GM18505 (cell line): ENCODE measurements around the gene HNRNPLL.

Experiments
- ATAC-seq: cut with Tn5 transposase; IDR thresholded peaks from one replicate; pipeline ENCODE4 v1.9.1; 2021; ENCODE audit not compliant: unreplicated experiment
- POLR2A ChIP-seq: IDR thresholded peaks from 4 replicates; pipeline ENCODE4 v1.6.1; 2011; ENCODE audit warnings: borderline replicate concordance; ENCODE audit not compliant: insufficient read depth, insufficient read length; ENCODE audit errors: extremely low read depth

The HNRNPLL gene

DNA sequence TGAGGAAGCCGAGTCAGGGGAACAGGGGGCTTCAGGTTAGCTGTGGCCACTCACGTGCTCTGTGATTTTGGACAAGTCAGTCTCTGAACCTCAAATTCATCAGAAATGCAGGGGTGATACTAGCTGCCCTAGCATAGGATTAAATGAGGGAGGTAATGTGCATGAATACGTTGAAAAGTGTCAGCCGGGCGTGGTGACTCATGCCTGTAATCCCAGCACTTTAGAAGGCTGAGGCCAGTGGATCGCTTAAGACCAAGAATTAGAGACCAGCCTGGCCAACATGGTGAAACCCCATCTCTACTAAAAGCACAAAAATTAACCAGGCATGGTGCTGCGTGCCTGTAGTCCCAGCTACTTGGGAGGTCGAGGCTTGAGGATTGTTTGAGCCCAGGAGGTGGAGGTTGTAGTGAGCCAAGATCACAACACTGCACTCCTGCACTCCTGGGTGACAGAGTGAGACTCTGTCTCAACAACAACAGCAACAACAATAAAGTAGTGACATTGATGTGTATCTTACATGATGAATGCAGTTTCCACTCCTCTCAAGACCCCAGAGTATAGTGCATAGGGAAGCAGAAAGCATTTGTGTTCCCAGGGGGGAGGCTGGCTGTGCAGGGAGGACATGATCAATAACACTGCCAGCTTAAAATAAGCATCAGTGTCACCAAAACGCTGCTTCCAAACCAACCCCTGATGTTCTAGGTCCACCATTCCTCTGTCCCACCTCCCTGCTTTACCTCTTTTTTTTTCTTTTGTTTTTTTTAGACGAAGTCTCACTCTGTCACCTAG is 68.8 kb downstream of the HNRNPLL start:
- no peak for ATAC-seq
- TF ChIP-seq POLR2A, result no peak

DNA sequence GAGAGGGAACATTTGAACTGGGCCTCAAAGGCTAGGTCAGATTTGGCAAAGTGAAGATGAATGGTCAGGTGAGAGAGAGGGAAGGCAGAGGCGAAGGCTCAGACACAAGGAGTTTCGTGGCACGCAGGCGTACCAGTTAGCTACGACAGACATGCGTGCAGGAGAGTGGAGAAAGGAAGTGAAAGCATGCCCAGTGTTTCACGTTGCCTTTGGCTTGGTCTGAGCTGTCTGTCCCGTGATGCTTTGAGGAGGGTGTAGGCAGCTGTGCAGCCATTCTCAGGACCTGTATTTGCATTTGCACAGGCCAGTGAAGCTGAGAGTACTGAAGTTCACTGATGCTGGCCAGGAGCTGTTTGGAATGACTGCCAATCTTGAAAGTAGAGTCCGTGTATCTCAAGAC is 69.5 kb downstream of the HNRNPLL start:
- peak; percentile 94 for ATAC-seq
- no peak for TF ChIP-seq POLR2A

DNA sequence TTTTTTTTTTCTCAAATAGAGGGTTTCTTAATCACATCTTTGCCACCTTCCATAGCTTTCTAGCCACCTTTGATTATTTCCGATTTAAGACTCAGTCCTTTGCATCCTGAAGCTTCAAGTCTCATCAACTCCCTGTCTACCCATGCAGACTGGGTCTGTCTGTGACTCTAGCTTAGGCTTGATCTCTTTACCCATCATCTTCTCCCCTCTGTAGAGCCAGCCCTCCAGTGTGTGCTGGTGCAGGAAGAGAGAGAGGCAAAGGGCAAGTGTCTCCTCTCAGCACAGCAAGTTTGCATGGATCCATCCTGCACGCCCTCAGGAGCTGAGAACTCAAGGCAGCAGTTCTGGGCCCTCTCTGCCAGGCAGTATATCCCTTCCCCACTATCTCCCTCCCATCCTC is 70.4 kb downstream of the HNRNPLL start:
- no peak for ATAC-seq

DNA sequence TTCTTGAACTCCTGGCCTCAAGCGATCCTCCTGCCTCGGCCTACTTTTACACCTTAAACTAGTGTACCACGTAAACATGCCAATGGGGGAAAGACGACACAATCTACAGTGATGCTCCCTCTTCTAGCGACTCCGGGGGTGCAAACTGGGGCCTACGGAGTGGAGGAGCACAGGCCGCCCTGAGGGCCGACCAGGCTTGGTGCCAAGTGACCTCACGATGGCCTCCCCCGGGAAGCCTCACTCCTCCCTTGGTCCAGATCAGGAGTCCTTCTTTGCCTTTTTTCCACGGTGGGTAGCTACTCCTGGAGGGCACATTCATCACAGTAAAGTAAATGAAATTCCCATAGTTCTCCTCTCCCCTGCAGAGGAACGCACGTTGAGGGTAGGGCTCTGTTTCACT is 73.5 kb downstream of the HNRNPLL start:
- ATAC-seq, result no peak
- no peak for TF ChIP-seq POLR2A

More for the DNA sequence above, 70.4 kb downstream of the HNRNPLL start:
- no peak for TF ChIP-seq POLR2A

DNA sequence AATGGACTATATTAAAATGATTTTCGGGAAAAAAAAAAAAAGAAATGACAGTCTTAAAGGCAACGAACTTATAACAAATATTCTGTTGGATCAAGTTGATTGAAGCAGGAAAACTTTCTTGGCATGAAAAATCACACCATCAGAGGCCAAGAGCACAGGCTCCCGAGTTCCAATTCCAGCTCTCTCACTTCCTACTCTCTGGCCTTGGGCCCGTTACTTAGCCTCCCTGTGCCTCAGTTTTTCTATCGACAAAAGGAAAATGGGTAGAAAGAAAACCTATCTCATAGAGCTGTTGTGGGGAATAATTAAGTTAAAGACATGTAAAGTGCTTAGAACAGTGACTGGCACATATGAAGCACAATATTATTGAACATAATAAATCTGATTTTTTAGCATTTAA is 74.2 kb downstream of the HNRNPLL start:
- TF ChIP-seq POLR2A, result no peak
- ATAC-seq, result no peak

DNA sequence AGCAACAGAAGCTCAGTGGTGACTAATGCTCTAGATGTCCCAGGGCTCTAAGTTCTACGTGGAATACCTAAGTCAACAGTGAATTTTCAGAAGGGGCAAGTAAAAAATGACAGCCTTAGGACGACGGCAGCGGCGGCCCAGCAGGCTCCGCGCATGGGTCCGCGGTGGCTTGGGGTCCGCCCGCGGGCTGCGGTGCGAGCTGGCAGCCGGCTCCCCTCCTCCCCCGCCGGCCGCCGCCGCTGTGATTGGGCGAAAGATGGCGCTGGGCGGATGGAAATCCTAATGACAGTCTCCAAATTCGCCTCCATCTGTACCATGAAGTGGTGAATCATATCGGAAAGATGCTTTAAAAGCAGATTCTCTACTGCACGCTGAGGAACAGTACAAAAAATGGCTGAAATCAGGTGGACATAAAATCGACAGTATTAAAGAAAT is 74.7 kb downstream of the HNRNPLL start:
- no peak for TF ChIP-seq POLR2A
- ATAC-seq, result no peak

DNA sequence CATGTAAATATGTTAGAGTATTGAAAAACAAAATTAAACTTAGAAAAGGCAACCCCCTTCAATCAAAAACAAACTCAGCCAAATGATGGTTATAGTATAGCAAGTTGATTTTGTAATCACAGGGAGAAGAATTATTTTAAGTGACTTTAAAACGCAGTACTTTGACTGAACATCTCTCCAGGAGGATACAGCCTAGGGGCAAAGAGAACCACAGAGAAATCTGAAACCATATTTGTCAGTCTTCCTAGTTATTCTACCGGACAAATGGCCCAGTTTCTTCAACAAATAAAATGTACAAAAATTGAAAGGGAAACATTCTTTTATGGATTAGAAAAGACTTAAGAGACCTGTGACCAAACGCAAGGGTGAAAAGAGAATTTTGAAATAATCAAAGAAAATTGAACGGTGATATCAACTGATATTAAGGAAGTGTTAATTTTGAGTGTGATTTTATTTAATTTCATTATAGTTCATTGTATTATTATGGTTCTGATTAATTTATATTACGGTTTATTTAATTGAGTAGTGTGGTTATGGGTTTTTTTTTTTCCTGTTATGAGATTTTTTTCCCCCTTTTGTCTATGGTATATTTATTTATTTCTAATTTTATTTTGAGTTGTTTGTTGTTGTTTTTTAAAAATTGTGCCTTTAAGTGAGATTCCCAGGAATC is 75.3 kb downstream of the HNRNPLL start:
- TF ChIP-seq POLR2A, result no peak
- ATAC-seq, result no peak

DNA sequence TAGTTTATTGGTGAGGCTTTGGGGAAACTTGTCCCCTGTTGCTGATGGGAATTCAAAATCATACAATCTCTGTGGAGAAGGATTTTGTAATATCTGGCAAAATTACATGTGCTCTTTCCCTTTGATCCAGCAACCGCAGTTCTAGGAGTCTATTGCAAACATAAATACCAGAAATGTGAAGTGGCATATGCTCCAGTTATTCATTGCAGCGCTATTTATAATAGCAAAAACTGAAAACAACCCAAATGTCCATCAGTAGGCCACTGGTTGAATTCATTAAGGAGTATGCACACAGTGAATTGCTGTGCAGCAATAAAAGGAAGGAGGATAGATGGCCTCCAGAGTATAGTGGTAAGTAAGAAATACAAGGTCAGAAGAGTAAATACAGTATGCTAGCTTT is 76.5 kb downstream of the HNRNPLL start:
- no peak for TF ChIP-seq POLR2A
- no peak for ATAC-seq

DNA sequence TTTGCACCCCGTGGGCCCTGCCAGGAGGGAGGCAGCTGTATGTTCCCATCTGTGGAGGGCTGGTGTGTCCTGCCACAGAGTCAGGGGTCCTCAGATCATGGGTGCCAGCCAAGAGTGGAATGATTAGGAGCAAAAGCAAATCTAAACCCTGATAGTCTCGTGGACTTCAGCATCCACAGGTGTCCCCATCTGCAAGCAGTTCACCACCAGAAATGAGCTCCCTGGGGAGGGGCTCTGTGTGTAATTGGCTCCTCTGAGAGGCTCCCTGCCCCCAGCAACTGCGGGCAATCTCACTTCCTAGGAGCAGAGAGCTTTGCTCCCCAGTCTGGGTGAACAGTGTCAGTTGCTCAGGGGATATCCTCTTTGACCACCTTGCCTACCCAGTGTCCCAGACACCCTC is 78.1 kb downstream of the HNRNPLL start:
- ATAC-seq, result no peak
- no peak for TF ChIP-seq POLR2A

DNA sequence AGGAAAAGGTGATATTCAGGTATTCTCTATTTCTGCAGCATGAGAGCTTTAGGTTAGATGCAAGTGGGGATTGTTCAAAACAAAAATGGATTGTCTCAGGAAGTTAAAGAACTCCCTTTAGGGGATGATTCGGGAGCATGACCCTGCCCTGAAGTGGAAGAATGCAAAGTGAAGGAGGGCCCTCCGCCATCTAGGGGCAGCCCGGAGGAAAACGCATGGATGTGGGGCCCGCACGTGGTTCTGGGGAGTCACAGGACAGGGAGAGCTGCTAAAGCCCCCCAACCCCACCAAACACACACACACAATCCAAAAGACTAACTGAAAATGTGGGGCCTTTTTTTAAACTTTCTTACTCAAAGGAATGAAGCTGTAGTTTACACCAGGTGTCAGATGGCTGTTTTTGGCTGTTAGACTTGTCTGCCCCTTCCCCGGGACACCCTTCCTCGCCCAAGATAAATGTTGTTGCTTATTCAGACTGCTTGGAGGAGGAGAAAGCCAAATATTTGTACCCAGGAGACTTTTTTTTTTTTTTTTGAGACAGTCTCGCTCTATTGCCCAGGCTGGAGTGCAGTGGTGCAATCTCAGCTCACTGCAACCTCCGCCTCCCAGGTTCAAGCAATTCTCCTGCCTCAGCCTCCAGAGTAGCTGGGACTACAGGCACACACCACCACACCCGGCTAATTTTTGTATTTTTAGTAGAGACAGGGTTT is 78.8 kb downstream of the HNRNPLL start:
- ATAC-seq, result no peak
- TF ChIP-seq POLR2A, result no peak

DNA sequence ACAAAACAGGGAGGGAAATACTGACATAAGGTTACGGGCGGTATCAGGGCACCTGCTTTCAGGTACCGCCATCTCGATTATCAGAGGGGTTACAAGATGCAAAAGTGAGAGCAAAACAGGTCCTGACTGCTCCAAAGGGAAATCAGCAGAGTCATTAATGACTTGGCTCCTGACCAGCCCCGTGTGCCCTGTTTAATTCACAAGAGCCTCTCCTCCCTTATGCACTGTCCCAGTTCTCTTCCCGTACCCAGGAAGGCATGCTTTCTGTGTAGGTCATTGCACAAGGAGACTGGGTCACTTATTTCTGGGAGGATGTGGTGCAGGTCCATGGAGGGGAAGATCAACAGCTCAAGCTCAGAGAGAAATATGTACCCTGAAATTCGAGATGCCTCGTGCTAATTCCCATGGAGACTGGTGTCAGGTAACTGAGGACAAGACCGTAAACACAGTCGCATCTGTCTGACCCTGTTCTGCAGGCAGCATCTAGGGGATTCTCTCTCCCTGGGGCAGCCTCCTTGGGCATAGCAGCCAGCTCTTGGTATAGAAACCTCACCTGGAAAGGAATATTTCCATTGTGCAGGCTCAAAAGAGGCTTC is 79.9 kb downstream of the HNRNPLL start:
- ATAC-seq, result no peak
- no peak for TF ChIP-seq POLR2A

DNA sequence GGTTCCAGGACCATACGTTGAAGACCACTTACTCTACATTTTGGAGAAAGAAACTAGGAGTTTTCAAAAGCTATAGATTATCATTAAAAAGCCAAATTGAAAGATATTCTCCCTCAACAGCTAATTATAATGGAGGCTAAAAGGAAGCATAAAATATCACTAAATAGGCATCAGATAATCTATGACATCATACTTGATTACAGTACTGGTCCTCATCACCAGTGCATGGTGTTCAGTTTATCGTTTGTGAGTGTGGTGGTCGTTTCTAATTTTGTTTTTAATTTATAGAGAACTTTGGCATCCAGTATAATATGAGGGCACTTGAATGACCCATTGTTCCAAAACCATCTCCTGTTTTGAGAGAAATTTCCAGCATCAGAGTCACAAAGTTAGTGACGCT is 80.9 kb downstream of the HNRNPLL start:
- no peak for ATAC-seq
- TF ChIP-seq POLR2A, result no peak

DNA sequence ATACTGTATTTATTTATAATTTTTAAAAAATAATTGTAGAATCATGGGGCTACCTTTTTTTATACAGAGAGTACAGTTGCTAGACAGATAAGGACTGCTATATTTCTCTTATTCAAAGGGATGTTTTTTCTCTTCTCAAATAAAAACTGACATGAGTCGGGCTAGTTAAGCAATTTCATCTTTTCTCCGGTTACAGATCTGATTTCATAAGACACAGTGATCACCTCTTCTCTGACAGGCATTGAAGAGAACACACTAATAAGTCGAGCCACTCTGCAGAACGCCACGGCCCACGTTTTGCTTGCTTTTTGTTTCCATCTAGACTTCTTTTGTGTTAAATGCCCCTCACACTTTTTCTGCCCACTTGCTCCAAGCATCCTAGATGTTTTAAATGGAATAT is 85.4 kb downstream of the HNRNPLL start:
- no peak for ATAC-seq
- no peak for TF ChIP-seq POLR2A
